WTC11 (cell line): ENCODE data around the gene VSX1. TPM values are rescaled to one million over a fixed set of nuclear protein-coding genes. Genes with fewer than 3 reads are reported as not detected.

Source experiments
- ATAC-seq: fragments of 200-7000 bp; cut with Tn5 transposase; 2 replicates; pipeline ENCODE4 v1.10.0; 2021; ENCODE audit warnings: mild to moderate bottlenecking, moderate library complexity
- Bru-seq: library from RNA; stranded (reverse); fragments of 400-500 nt; gene quantifications from one replicate; lab custom pipeline; 2021; lab: Mats Ljungman, UMichigan
- CTCF ChIA-PET: fragments of 300-600 bp; sonication (Branson Sonifier 250); formaldehyde crosslinking; loops from one replicate; lab custom pipeline; 2021; ENCODE audit warnings: antibody characterized with exemption; lab: Charles Lee
- POLR2A ChIA-PET: fragments of 350-600 bp; sonication (Branson Sonifier 250); formaldehyde crosslinking; loops from one replicate; lab custom pipeline; 2021; ENCODE audit warnings: antibody characterized with exemption; lab: Charles Lee
- DNase-seq: peaks from one replicate; pipeline ENCODE4 v3.0.0; 2021; ENCODE audit warnings: low spot score
- H3K27ac Mint-ChIP-seq: 2 replicates; pipeline ENCODE4 v1.8.0; 2021; ENCODE audit warnings: mixed read lengths
- H3K27me3 Mint-ChIP-seq: 2 replicates; pipeline ENCODE4 v1.8.0; 2021; ENCODE audit warnings: low read depth, mild to moderate bottlenecking, moderate library complexity, mixed read lengths
- H3K36me3 Mint-ChIP-seq: 2 replicates; pipeline ENCODE4 v1.8.0; 2021; ENCODE audit warnings: mixed read lengths
- H3K4me1 Mint-ChIP-seq: 2 replicates; pipeline ENCODE4 v1.8.0; 2022; ENCODE audit warnings: mixed read lengths
- H3K4me3 Mint-ChIP-seq: 2 replicates; pipeline ENCODE4 v1.8.0; 2021; ENCODE audit warnings: mild to moderate bottlenecking, moderate library complexity, mixed read lengths
- H3K9me3 Mint-ChIP-seq: 2 replicates; pipeline ENCODE4 v1.8.0; 2021; ENCODE audit warnings: mixed read lengths
- OVOL2 ChIP-seq: fragments of 250-450 bp; sonication (Bioruptor Pico); IDR thresholded peaks from 2 replicates; pipeline ENCODE4 v1.9.0; 2021; ENCODE audit warnings: mild to moderate bottlenecking, borderline replicate concordance
- TCF7 ChIP-seq: sonication (generic); formaldehyde crosslinking; IDR thresholded peaks from 2 replicates; pipeline ENCODE4 v1.8.0; 2022; ENCODE audit warnings: mild to moderate bottlenecking, low read depth, missing genetic modification reagents, moderate library complexity
- TP53 ChIP-seq: sonication (generic); formaldehyde crosslinking; IDR thresholded peaks from 2 replicates; pipeline ENCODE4 v1.8.1; 2023; ENCODE audit warnings: mild to moderate bottlenecking, missing genetic modification reagents
- ZNF121 ChIP-seq: sonication (generic); formaldehyde crosslinking; IDR thresholded peaks from 2 replicates; pipeline ENCODE4 v1.8.0; 2023; ENCODE audit warnings: missing genetic modification reagents
- ZNF138 ChIP-seq: sonication (generic); formaldehyde crosslinking; conservative IDR thresholded peaks from 2 replicates; pipeline ENCODE4 v1.8.1; 2022; ENCODE audit warnings: mild to moderate bottlenecking, moderate library complexity, missing genetic modification reagents
- long read RNA-seq, 3 experiments: library from RNA in 1 of 3; library from capped mRNA in 1 of 3; library from polyadenylated mRNA in 1 of 3; unstranded in 2 of 3; stranded (forward) in 1 of 3; transcript quantifications; one replicate each; pipeline ENCODE4 v2.0.0, GENCODE V29; 2021
- total RNA-seq: library from RNA; stranded (reverse); gene quantifications from 3 replicates; pipeline ENCODE4 v1.2.3, GENCODE V29; 2021
- TF ChIP-seq, protein P1 (sequence below): sonication (generic); formaldehyde crosslinking; IDR thresholded peaks from 2 replicates; pipeline ENCODE4 v1.8.1; 2023; ENCODE audit warnings: mild to moderate bottlenecking, moderate library complexity, missing genetic modification reagents
- TF ChIP-seq, protein P2 (sequence below): sonication (generic); formaldehyde crosslinking; IDR thresholded peaks from 2 replicates; pipeline ENCODE4 v1.8.1; 2022; ENCODE audit warnings: mild to moderate bottlenecking, moderate library complexity, missing genetic modification reagents
- TF ChIP-seq, protein P3 (sequence below): fragments of 200-600 bp; IDR thresholded peaks from 2 replicates; pipeline ENCODE4 v1.8.0; 2022; ENCODE audit warnings: antibody characterized with exemption

Gene VSX1
- total RNA-seq: 0.23 TPM in 1 of 3 replicates, not detected in the others
- percentile 4 among the genes with signal in this experiment for Bru-seq, nascent RNA
- long read RNA-seq, experiment 1, partial matches to known transcripts: 0 of 1 reads
- long read RNA-seq, experiment 1, other reads (novel, unspliced or antisense): 1 of 1 reads
- long read RNA-seq, experiment 2: 0 reads
- long read RNA-seq, experiment 3: 0 reads

DNA sequence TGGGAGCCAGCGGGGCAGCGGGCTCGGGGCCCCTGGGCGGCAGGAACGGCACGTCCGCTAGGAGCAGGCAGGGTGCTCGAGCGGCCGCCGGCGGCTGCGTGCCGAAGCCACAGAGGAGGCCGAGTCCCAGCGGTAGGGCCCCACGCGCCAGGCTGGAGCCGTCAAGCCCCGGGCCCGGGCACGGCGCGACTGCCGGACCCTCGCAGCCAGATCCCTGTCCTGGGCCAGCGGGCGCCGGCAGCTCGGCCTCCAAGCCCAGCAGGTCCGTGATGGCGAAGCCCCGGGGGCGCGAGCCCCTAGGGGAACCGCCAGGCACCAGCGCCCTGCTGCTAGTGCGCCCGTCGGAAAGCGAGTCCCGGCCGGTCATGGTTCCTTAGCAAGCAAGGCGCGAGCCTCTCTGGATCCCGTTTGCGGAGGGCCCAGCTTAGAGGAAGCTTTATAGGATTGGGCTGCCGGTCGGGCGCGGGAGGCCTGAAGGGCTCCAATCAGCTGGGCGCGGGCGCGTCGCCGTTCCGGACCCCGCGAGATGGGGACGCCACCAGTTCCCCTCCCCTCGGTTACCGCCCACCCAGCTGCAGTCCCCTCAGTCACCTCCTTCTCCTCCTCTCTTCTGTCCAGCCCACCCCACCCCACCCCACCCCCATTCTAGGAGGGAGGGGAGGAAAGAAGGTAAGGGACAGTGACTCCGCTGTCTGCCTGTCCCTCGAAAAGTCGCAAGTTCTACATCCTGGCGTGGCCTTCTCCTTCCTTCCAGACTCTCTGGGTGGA is at the start of gene VSX1:
Gene VSX1, minus strand, starts transcription at position 412 of the 768 bp plus-strand sequence. Its CDS starts 45 bp downstream, at position 367.
- Mint-ChIP-seq H3K27ac (no peak within 1 kb of the TSS), H3K4me3 (peak within 1 kb of the TSS; percentile 72), H3K4me1 (peaks cover 33% of the 10 kb centered on the region), H3K27me3 (peaks cover 98% of the 10 kb centered on the region), H3K9me3 (no peaks in the 10 kb centered on the region), H3K36me3 (no peaks in the 10 kb centered on the region)
- DNase-seq (peak; percentile 58), ATAC-seq (peak; percentile 13)
- POLR2A ChIA-PET: interaction anchor here (0.7 kb wide), 1 partner anchor 309 kb away, joined by 4 read pairs; no protein-coding TSS in a partner anchor
- TF ChIP-seq, protein P1, sequence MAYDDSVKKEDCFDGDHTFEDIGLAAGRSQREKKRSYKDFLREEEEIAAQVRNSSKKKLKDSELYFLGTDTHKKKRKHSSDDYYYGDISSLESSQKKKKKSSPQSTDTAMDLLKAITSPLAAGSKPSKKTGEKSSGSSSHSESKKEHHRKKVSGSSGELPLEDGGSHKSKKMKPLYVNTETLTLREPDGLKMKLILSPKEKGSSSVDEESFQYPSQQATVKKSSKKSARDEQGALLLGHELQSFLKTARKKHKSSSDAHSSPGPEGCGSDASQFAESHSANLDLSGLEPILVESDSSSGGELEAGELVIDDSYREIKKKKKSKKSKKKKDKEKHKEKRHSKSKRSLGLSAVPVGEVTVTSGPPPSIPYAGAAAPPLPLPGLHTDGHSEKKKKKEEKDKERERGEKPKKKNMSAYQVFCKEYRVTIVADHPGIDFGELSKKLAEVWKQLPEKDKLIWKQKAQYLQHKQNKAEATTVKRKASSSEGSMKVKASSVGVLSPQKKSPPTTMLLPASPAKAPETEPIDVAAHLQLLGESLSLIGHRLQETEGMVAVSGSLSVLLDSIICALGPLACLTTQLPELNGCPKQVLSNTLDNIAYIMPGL (CRISPR knock-in tag): no peak
- TF ChIP-seq ZNF121 (peak; percentile 98), TP53 (no peak)
- CTCF ChIA-PET: interaction anchor here (1.0 to 2.4 kb wide), 5 partner anchors 10 to 167 kb away, joined by 3 to 7 read pairs (median 4); no protein-coding TSS in a partner anchor

DNA sequence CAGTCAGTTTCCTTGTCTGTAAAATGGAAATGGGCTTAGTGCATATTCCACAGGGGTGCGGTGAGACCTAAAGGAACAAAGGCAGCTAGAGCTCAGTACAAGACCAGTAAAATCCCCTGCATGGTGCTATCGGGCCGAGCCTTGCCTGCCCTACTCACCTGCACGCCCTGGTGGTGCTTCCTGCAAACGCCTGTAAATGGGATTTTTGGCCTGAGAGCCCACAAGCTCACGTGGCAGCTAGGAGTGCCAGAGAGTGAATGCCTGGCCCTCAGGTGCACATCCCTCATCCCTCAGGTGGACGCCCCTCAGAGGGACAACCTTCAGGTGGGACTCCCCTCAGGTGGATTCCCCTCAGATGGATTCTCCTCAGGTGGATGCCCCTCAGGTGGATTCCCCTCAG is 48.0 kb upstream of the VSX1 start:
- H3K27ac Mint-ChIP-seq: no peak overlapping the region
- ATAC-seq (peak; percentile 78), DNase-seq (no peak)
- TF ChIP-seq, protein P2, sequence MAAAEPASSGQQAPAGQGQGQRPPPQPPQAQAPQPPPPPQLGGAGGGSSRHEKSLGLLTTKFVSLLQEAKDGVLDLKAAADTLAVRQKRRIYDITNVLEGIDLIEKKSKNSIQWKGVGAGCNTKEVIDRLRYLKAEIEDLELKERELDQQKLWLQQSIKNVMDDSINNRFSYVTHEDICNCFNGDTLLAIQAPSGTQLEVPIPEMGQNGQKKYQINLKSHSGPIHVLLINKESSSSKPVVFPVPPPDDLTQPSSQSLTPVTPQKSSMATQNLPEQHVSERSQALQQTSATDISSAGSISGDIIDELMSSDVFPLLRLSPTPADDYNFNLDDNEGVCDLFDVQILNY (CRISPR knock-in tag): no peak
- TF ChIP-seq, protein P3, sequence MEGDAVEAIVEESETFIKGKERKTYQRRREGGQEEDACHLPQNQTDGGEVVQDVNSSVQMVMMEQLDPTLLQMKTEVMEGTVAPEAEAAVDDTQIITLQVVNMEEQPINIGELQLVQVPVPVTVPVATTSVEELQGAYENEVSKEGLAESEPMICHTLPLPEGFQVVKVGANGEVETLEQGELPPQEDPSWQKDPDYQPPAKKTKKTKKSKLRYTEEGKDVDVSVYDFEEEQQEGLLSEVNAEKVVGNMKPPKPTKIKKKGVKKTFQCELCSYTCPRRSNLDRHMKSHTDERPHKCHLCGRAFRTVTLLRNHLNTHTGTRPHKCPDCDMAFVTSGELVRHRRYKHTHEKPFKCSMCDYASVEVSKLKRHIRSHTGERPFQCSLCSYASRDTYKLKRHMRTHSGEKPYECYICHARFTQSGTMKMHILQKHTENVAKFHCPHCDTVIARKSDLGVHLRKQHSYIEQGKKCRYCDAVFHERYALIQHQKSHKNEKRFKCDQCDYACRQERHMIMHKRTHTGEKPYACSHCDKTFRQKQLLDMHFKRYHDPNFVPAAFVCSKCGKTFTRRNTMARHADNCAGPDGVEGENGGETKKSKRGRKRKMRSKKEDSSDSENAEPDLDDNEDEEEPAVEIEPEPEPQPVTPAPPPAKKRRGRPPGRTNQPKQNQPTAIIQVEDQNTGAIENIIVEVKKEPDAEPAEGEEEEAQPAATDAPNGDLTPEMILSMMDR: 0 out of 2 replicates have a peak, but pooled peaks have one; percentile 9
- no peak for TF ChIP-seq ZNF138
- ChIA-PET POLR2A (interaction anchor here (0.8 kb wide), 1 partner anchor 198 kb away, joined by 4 read pairs; no protein-coding TSS in a partner anchor), CTCF (interaction anchor here (0.7 to 1.6 kb wide), 16 partner anchors 9 to 339 kb away, joined by 3 to 11 read pairs (median 4); partner anchors contain the start of genes ENTPD6 and VSX1)
- H3K9me3 Mint-ChIP-seq: 0 out of 2 replicates have a peak, but pooled peaks cover 3% of the 10 kb centered on the region
- H3K4me3 Mint-ChIP-seq: no peak overlapping the region
- no peaks in the 10 kb centered on the region for H3K27me3 Mint-ChIP-seq
- no peaks in the 10 kb centered on the region for H3K36me3 Mint-ChIP-seq
- H3K4me1 Mint-ChIP-seq: no peaks in the 10 kb centered on the region

DNA sequence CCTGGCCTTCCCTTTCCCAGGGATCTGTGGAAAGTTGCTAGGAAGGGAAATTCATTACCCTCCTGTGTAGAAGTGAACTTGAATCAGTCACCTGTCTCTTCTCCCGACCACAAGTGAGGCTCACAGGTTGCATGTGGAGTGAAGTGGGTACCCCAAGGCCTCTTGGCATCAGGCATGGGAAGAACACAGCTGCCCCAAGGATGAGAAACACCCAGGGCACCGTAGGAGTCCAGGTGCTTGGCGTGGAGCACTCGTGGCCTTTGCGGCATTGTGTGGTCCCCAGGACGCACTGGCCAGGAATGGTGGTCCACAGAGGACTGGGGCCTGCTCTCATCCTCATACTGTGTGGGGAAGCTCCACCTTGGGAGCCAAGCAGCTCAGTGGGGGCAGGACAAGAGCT is 47.5 kb upstream of the VSX1 start:
- Mint-ChIP-seq H3K36me3 (no peaks in the 10 kb centered on the region), H3K27me3 (no peaks in the 10 kb centered on the region; the same call in 1 of the 2 replicates), H3K4me1 (no peaks in the 10 kb centered on the region), H3K9me3 (0 out of 2 replicates have a peak, but pooled peaks cover 3% of the 10 kb centered on the region), H3K27ac (no peak overlapping the region), H3K4me3 (no peak overlapping the region)
- DNase-seq (no peak), ATAC-seq (no peak; the same call in 1 of the 2 replicates)
- ChIA-PET POLR2A (interaction anchor here (0.8 kb wide), 1 partner anchor 199 kb away, joined by 4 read pairs; no protein-coding TSS in a partner anchor), CTCF (interaction anchor here (0.7 to 1.6 kb wide), 11 partner anchors 10 to 117 kb away, joined by 3 to 11 read pairs (median 4); partner anchors contain the start of genes ENTPD6 and VSX1)
- TF ChIP-seq, protein P3: 0 out of 2 replicates have a peak, but pooled peaks have one; percentile 9
- no peak for TF ChIP-seq OVOL2

DNA sequence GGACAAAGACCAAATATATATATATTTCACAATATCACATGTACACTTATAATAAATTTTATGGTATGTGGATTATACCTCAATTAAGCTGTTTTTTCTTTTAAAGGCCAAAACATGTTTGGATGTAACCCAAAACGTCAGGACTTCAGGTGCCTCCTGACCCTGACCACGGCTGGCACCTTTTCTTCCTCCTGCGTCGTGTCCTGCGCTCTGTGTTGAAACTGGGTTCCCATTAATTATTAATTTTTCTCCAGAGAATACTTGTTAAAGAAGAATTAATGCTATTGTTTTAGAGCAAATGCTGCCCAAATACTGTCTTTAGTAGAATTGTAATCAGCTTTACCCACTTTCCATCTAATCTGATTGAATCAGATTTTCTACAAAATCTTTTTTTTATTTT is 46.7 kb upstream of the VSX1 start:
- Mint-ChIP-seq H3K27me3 (no peaks in the 10 kb centered on the region; the same call in 1 of the 2 replicates), H3K36me3 (no peaks in the 10 kb centered on the region), H3K27ac (no peak overlapping the region), H3K4me1 (no peaks in the 10 kb centered on the region), H3K9me3 (0 out of 2 replicates have a peak, but pooled peaks cover 3% of the 10 kb centered on the region)
- DNase-seq (no peak), ATAC-seq (no peak)
- POLR2A ChIA-PET: no interaction called here
- CTCF ChIA-PET: no interaction called here
- no peak for TF ChIP-seq TCF7 (CRISPR knock-in tag)
- TF ChIP-seq, all 79 proteins: peak for 0
- H3K4me3 Mint-ChIP-seq: no peak overlapping the region
